Measurements from ENCODE around the gene ADORA2A. TPM values are rescaled to one million over a fixed set of nuclear protein-coding genes. Genes with fewer than 3 reads are reported as not detected.

Gene ADORA2A
- total and polyA plus RNA-seq, 4 donors: 2.5 to 5.1 (median 4.7) TPM

DNA sequence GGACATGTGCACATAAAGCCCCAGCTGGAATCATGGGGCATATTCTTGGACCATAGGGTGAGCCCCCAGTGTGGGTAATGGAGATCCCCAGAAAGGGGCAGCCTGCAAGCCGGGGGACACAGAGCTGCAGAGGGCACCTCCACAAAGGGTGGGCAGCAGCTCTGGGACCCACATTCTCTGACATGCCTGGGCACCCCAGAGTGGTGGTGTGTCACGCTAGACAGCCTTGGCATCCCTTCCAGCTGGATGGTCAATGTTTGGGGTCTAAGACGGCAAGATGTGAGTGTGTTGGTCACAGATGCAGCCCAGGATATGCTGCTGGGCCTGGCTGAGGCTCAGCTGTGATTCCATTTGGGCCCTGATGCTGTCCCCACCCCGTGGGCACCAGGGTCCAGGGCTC is 9.7 kb downstream of the ADORA2A start:
- Histone ChIP-seq H3K27ac (ENCODE audit: low read depth in 1 of 2, low read length in 2 of 2) (no peak overlapping the region), H3K4me3 (ENCODE audit: low read length in 2 of 2) (no peak overlapping the region), H3K4me1 (ENCODE audit: control insufficient read depth in 1 of 2, insufficient read depth in 2 of 2, low read length in 2 of 2) (no peaks in the 10 kb centered on the region), H3K36me3 (ENCODE audit: control insufficient read depth in 1 of 2, insufficient read depth in 2 of 2, low read length in 1 of 2) (no peaks in the 10 kb centered on the region), H3K9me3 (ENCODE audit: control insufficient read depth, low read length) (no peaks in the 10 kb centered on the region), H3K27me3 (ENCODE audit: control insufficient read depth in 1 of 2, insufficient read depth in 2 of 2, low read length in 1 of 2) (no peaks in the 10 kb centered on the region)
- ATAC-seq (ENCODE audit: low FRiP score) (no peak), DNase-seq (no peak)
- WGBS, 2 donors: 90 to 94% methylated on average over 4 of the region's 4 CpGs
- intact Hi-C loops (cut with DNase I): no loop called here

- DNase-seq: no peak
- H3K4me1 ChIP-seq (ENCODE audit: control insufficient read depth in 1 of 2, insufficient read depth in 2 of 2, low read length in 2 of 2): no peaks in the 10 kb centered on the region
These were observed 10.4 kb downstream of the ADORA2A start for GRCh38 chr22:24437741-24438328.

GRCh38 chr22:24440270-24440717 is 12.9 kb downstream of the ADORA2A start:
- 95 to 96% methylated on average over 10 of the region's 10 CpGs for WGBS, 2 donors
- H3K27ac ChIP-seq (ENCODE audit: low read depth in 1 of 2, low read length in 2 of 2): no peak overlapping the region
- no peaks in the 10 kb centered on the region for H3K4me1 ChIP-seq (ENCODE audit: control insufficient read depth in 1 of 2, insufficient read depth in 2 of 2, low read length in 2 of 2)
- H3K36me3 ChIP-seq (ENCODE audit: control insufficient read depth in 1 of 2, insufficient read depth in 2 of 2, low read length in 1 of 2): no peaks in the 10 kb centered on the region
- ATAC-seq (ENCODE audit: low FRiP score): no peak
- no peak overlapping the region for H3K4me3 ChIP-seq (ENCODE audit: low read length in 2 of 2)
- H3K9me3 ChIP-seq (ENCODE audit: control insufficient read depth, low read length): no peaks in the 10 kb centered on the region
- DNase-seq: no peak
- intact Hi-C loops (cut with DNase I): no loop called here
- no peaks in the 10 kb centered on the region for H3K27me3 ChIP-seq (ENCODE audit: control insufficient read depth in 1 of 2, insufficient read depth in 2 of 2, low read length in 1 of 2)

More at GRCh38 chr22:24437741-24438328, 10.4 kb downstream of the ADORA2A start:
- ATAC-seq (ENCODE audit: low FRiP score): no peak
- no peak overlapping the region for H3K4me3 ChIP-seq (ENCODE audit: low read length in 2 of 2)
- H3K27me3 ChIP-seq (ENCODE audit: control insufficient read depth in 1 of 2, insufficient read depth in 2 of 2, low read length in 1 of 2): no peaks in the 10 kb centered on the region
- intact Hi-C loops (cut with DNase I): no loop called here
- WGBS, 2 donors: 92 to 93% methylated on average over 5 of the region's 5 CpGs
- no peak overlapping the region for H3K27ac ChIP-seq (ENCODE audit: low read depth in 1 of 2, low read length in 2 of 2)
- H3K36me3 ChIP-seq (ENCODE audit: control insufficient read depth in 1 of 2, insufficient read depth in 2 of 2, low read length in 1 of 2): no peaks in the 10 kb centered on the region
- H3K9me3 ChIP-seq (ENCODE audit: control insufficient read depth, low read length): no peaks in the 10 kb centered on the region

- 29 to 34% methylated on average over 30 of the region's 30 CpGs for WGBS, 2 donors
- Histone ChIP-seq H3K9me3 (ENCODE audit: control insufficient read depth, low read length) (no peaks in the 10 kb centered on the region), H3K36me3 (ENCODE audit: control insufficient read depth in 1 of 2, insufficient read depth in 2 of 2, low read length in 1 of 2) (no peaks in the 10 kb centered on the region), H3K27ac (ENCODE audit: low read depth in 1 of 2, low read length in 2 of 2) (no peak overlapping the region), H3K4me1 (ENCODE audit: control insufficient read depth in 1 of 2, insufficient read depth in 2 of 2, low read length in 2 of 2) (no peaks in the 10 kb centered on the region), H3K27me3 (ENCODE audit: control insufficient read depth in 1 of 2, insufficient read depth in 2 of 2, low read length in 1 of 2) (no peaks in the 10 kb centered on the region), H3K4me3 (ENCODE audit: low read length in 2 of 2) (no peak overlapping the region)
- intact Hi-C loops (cut with DNase I): no loop called here
- DNase-seq (peak; percentile 79 to 87), ATAC-seq (ENCODE audit: low FRiP score) (peak; percentile 45)
These were observed 13.5 kb downstream of the ADORA2A start for GRCh38 chr22:24440718-24441405.

DNA sequence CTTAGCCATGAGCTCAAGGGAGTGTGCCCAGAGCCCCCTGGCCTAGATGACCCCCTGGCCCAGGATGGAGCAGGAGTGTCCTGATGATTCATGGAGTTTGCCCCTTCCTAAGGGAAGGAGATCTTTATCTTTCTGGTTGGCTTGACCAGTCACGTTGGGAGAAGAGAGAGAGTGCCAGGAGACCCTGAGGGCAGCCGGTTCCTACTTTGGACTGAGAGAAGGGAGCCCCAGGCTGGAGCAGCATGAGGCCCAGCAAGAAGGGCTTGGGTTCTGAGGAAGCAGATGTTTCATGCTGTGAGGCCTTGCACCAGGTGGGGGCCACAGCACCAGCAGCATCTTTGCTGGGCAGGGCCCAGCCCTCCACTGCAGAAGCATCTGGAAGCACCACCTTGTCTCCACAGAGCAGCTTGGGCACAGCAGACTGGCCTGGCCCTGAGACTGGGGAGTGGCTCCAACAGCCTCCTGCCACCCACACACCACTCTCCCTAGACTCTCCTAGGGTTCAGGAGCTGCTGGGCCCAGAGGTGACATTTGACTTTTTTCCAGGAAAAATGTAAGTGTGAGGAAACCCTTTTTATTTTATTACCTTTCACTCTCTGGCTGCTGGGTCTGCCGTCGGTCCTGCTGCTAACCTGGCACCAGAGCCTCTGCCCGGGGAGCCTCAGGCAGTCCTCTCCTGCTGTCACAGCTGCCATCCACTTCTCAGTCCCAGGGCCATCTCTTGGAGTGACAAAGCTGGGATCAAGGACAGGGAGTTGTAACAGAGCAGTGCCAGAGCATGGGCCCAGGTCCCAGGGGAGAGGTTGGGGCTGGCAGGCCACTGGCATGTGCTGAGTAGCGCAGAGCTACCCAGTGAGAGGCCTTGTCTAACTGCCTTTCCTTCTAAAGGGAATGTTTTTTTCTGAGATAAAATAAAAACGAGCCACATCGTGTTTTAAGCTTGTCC is 14.3 kb downstream of the ADORA2A start:
- intact Hi-C loops (cut with DNase I): no loop called here
- Histone ChIP-seq H3K36me3 (ENCODE audit: control insufficient read depth in 1 of 2, insufficient read depth in 2 of 2, low read length in 1 of 2) (no peaks in the 10 kb centered on the region), H3K4me3 (ENCODE audit: low read length in 2 of 2) (no peak overlapping the region), H3K4me1 (ENCODE audit: control insufficient read depth in 1 of 2, insufficient read depth in 2 of 2, low read length in 2 of 2) (no peaks in the 10 kb centered on the region), H3K27me3 (ENCODE audit: control insufficient read depth in 1 of 2, insufficient read depth in 2 of 2, low read length in 1 of 2) (no peaks in the 10 kb centered on the region), H3K27ac (ENCODE audit: low read depth in 1 of 2, low read length in 2 of 2) (peak overlapping the region in 1 of 2 donors; percentile 33), H3K9me3 (ENCODE audit: control insufficient read depth, low read length) (no peaks in the 10 kb centered on the region)
- ATAC-seq (ENCODE audit: low FRiP score) (peak; percentile 75), DNase-seq (peak in 1 of 2 donors; percentile 84)
- WGBS, 2 donors: 14 to 22% methylated on average over 8 of the region's 8 CpGs

GRCh38 chr22:24442352-24442744 is 14.9 kb downstream of the ADORA2A start:
- ATAC-seq (ENCODE audit: low FRiP score): no peak
- WGBS, 2 donors: 47 to 58% methylated on average over 8 of the region's 8 CpGs
- Histone ChIP-seq H3K4me3 (ENCODE audit: low read length in 2 of 2) (no peak overlapping the region), H3K9me3 (ENCODE audit: control insufficient read depth, low read length) (no peaks in the 10 kb centered on the region), H3K27me3 (ENCODE audit: control insufficient read depth in 1 of 2, insufficient read depth in 2 of 2, low read length in 1 of 2) (no peaks in the 10 kb centered on the region), H3K4me1 (ENCODE audit: control insufficient read depth in 1 of 2, insufficient read depth in 2 of 2, low read length in 2 of 2) (no peaks in the 10 kb centered on the region), H3K36me3 (ENCODE audit: control insufficient read depth in 1 of 2, insufficient read depth in 2 of 2, low read length in 1 of 2) (no peaks in the 10 kb centered on the region), H3K27ac (ENCODE audit: low read depth in 1 of 2, low read length in 2 of 2) (peak overlapping the region in 1 of 2 donors; percentile 33)
- intact Hi-C loops (cut with DNase I): no loop called here
- no peak for DNase-seq

DNA sequence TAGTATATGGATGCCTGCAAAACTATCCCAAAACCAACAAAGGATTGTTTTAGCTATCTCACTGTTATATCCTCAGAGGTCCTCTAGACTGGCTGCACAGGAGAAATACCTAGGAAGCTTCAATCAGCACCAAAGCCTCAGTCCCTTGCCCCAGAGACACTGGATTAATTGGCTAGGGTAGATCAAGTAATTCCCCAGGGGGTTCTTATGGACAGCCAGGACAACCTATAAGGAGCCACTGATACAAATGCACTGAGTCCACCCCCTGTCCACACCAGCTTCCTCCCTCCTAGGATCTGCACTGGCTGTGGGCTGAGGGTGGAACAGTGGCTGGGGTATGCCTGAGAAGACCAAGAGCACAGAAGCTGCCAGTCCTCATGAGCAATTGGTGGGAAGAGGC is 16.3 kb downstream of the ADORA2A start:
- intact Hi-C loops (cut with DNase I): no loop called here

GRCh38 chr22:24444251-24444650 is 16.9 kb downstream of the ADORA2A start:
- Histone ChIP-seq H3K4me1 (ENCODE audit: control insufficient read depth in 1 of 2, insufficient read depth in 2 of 2, low read length in 2 of 2) (no peaks in the 10 kb centered on the region), H3K27ac (ENCODE audit: low read depth in 1 of 2, low read length in 2 of 2) (no peak overlapping the region), H3K4me3 (ENCODE audit: low read length in 2 of 2) (no peak overlapping the region), H3K9me3 (ENCODE audit: control insufficient read depth, low read length) (no peaks in the 10 kb centered on the region), H3K27me3 (ENCODE audit: control insufficient read depth in 1 of 2, insufficient read depth in 2 of 2, low read length in 1 of 2) (no peaks in the 10 kb centered on the region), H3K36me3 (ENCODE audit: control insufficient read depth in 1 of 2, insufficient read depth in 2 of 2, low read length in 1 of 2) (no peaks in the 10 kb centered on the region)
- DNase-seq: no peak
- 98% methylated on average over 3 of the region's 3 CpGs for WGBS, 2 donors
- intact Hi-C loops (cut with DNase I): no loop called here
- no peak for ATAC-seq (ENCODE audit: low FRiP score)

More for the DNA sequence above, 16.3 kb downstream of the ADORA2A start:
- ATAC-seq (ENCODE audit: low FRiP score) (no peak), DNase-seq (no peak)
- Histone ChIP-seq H3K9me3 (ENCODE audit: control insufficient read depth, low read length) (no peaks in the 10 kb centered on the region), H3K27ac (ENCODE audit: low read depth in 1 of 2, low read length in 2 of 2) (no peak overlapping the region), H3K36me3 (ENCODE audit: control insufficient read depth in 1 of 2, insufficient read depth in 2 of 2, low read length in 1 of 2) (no peaks in the 10 kb centered on the region), H3K4me3 (ENCODE audit: low read length in 2 of 2) (no peak overlapping the region), H3K4me1 (ENCODE audit: control insufficient read depth in 1 of 2, insufficient read depth in 2 of 2, low read length in 2 of 2) (no peaks in the 10 kb centered on the region), H3K27me3 (ENCODE audit: control insufficient read depth in 1 of 2, insufficient read depth in 2 of 2, low read length in 1 of 2) (no peaks in the 10 kb centered on the region)

All from aorta (tissue), 5 donors.